Hematopoietic multipotent progenitor cell (in vitro differentiated cells): ENCODE measurements around the gene VAV1. TPM values are rescaled to one million over a fixed set of nuclear protein-coding genes. Genes with fewer than 3 reads are reported as not detected.
"Not testable (repeated sequence)": the region's sequence is repeated elsewhere in the genome, so short reads cannot be mapped to it uniquely, and the experiment has no call there.

Source experiments
- DNase-seq, 3 donors: peaks; one replicate each; pipeline ENCODE4 v3.0.0-alpha.2; 2011 to 2015; ENCODE audit warnings: low read depth in 2 of 3, low spot score in 2 of 3
- total RNA-seq: library from RNA; depleted of rRNA; stranded (reverse); fragments of >200 nt; gene quantifications from one replicate; pipeline ENCODE4 v1.2.3, GENCODE V29; 2012

Gene VAV1
- total RNA-seq, 1 donor, result 77.0 TPM

- peak in 2 of 3 donors; percentile 37 to 54 for DNase-seq
These were observed 39.4 kb downstream of the VAV1 start for GRCh38 chr19:6811906-6812305.

DNA sequence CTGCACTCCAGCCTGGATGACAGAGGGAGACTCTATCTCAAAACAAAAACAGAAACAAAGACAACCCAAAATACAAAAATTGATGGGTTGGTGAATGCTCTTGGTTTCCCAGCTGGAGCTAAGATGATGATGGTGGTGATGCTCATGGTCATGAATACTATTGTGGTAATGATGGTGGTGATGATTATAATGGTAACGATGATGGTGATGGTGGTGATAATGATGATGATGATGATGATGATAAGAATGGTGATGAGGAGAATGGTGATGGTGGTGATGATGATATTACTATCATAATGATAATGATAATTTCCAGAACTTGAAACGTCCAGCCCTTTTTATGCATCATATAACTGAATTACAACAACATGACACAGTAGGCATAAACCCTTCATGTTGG is 40.1 kb downstream of the VAV1 start:
- DNase-seq, result no peak

DNA sequence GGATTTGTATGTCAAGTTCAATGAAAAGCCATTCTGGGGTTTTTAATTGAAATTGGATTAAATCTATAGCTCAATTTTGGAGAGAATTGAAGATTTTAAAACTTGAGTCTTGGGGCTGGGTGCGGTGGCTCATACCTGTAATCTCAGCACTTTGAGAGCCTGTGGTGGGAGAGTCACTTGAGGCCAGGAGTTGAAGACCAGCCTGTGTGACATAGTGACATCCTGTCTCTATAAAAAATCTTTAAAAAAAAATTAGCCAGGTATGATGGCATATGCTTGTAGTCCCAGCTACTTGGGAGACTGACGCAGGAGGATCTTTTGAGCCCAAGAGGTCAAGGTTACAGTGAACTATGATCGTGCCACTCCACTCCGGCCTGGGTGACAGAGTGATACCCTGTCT is 41.2 kb downstream of the VAV1 start:
- DNase-seq, result no peak

DNA sequence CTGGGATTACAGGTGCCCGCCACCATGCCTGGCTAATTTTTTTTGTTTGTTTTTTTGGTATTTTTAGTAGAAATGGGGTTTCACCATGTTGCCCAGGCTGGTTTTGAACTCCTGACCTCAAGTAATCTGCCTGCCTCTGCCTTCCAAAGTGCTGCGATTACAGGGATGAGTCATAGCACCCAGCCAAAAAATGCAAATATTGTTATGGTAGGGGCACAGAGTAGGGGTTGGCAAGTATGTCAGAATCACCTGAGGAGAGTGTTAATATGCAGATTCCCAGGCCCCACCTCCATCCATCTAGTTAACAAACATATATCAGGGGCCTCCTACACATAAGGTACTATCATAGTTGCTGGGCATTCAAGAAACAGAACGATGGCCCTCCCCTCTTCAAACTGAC is 44.7 kb downstream of the VAV1 start:
- no peak for DNase-seq

- DNase-seq, result no peak
These were observed 45.7 kb downstream of the VAV1 start for GRCh38 chr19:6818246-6818645.

- DNase-seq, result no peak
These were observed 46.8 kb downstream of the VAV1 start for GRCh38 chr19:6819323-6819722.

DNA sequence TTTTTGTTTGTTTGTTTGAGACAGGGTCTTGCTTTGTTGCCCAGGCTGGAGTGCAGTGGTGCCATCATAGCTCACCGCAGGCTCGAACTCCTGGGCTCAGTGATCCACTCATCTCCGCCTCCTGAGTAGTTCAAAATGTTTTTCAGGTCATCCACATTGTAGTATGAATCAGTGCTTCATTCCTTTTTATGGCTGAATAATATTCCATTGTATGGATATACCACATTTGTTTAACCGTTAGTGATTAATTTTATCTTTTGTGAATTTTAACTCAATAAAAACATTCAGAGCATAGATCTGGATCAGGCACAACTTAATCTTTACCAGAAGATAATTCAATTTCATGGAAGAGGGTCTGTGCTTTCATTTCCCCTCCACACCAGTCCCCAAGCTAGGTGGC is 47.7 kb downstream of the VAV1 start:
- no peak for DNase-seq

- DNase-seq, result no peak
These were observed 49.3 kb downstream of the VAV1 start for GRCh38 chr19:6821639-6822310.

- DNase-seq, result no peak
These were observed 49.8 kb downstream of the VAV1 start for GRCh38 chr19:6822311-6822670.

DNA sequence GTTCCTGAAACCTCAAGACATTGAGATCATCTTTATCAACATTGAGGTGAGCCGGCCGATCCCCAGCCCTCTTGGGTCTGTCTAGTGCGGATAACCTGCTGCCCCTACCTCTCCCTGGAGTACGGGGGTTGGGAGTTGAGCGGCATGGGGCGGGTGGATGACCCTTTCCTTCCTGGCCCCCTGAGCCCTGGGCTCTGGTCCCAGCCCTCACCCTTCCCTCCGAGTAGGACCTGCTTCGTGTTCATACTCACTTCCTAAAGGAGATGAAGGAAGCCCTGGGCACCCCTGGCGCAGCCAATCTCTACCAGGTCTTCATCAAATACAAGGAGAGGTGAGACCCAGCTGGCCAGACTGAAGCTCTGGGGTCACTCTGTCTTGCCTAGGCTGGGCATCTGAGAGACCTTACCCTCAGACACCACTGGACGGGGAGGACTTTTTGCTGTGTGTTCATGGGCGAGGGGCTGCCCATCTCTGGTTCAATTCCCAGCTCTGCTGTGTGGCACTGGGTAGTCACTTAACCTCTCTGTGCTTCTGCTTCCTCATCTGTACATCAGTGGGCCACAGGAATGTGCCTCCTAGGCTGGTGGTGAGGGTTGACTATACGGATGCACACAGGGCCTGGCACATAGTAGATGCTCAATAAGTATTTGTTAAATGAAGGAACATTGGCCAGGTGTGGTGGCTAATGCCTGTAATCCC is 52.7 kb downstream of the VAV1 start:
- DNase-seq, result no peak

DNA sequence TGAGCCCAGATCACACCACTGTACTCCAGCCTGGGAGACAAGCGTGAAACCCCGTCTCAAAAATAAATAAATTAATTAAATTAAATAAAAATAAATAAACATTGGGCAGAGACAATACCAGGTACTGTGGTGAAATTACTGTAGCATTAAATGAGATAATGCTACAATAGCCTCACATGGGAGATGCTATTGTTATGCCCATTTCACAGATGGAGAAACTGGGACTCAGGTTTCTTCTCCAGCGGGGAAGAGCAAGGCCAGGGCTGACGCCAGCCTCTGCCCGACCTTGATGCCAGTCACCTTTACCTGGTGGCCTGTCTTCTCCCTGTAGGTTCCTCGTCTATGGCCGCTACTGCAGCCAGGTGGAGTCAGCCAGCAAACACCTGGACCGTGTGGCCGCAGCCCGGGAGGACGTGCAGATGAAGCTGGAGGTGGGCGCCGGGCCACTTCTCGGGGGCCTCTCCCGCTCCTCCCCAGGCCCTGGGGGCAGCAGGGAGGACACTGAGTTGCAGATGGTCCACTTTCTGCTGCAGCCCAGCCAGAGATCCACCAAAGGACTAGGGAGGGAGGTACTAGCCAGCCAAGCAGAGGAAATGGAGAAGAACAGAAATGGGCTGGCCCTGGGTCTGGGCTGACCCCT is 53.9 kb downstream of the VAV1 start:
- no peak for DNase-seq

DNA sequence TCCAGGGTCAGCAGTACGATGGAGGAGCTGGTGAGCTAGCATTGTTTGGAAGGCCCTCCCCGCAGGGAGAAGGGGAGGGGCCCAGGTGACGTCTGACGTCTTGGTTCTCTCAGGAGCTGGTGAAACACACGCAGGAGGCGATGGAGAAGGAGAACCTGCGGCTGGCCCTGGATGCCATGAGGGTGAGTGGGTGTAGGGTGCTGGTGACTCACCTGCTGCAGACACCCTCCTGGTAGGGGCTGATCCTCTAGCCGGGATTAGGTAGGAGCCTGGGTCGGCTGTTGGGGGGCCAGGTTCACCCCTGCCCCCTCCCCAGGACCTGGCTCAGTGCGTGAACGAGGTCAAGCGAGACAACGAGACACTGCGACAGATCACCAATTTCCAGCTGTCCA is 55.8 kb downstream of the VAV1 start:
- no peak for DNase-seq

DNA sequence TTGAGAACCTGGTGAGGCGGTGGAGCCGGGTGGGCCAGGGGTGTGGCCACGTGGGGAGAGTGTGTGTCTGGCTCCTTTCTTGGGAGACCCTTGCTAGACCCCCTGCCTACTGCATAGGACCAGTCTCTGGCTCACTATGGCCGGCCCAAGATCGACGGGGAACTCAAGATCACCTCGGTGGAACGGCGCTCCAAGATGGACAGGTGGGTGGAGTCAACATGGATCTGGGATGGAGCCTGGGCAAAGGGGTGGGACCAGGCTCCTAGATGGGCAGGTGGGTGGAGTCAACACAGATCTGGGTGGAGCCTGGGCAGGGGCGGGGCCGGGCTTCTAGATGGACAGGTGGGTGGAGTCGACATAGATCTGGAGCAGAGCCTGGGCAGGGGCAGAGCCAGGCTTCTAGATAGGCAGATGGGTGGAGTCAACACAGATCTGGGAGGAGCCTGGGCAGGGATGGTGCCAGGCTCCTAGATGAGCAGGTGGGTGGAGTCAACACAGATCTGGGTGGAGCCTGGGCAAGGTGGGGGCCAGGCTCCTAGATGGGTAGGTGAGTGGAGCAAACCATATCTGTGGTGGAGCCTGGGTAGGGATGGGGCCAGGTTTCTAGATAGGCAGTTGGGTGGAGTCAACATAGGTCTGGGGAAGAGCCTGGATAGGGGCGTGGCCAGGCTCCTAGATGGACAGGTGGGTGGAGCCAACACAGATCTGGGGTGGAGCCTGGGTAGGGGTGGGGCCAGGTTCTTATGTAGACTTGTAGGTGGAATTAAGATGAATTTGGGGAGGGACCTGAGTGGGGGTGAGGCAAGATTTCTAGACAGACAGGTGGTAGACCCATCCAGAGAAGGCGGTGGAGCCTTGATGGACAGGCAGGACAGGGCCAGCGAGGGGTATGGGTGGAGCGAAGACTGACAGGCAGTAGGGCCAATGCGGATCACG is 56.5 kb downstream of the VAV1 start:
- DNase-seq, result peak in 2 of 3 donors; percentile 68

- DNase-seq, result not testable (repeated sequence)
These were observed 57.3 kb downstream of the VAV1 start for GRCh38 chr19:6829829-6830228.

DNA sequence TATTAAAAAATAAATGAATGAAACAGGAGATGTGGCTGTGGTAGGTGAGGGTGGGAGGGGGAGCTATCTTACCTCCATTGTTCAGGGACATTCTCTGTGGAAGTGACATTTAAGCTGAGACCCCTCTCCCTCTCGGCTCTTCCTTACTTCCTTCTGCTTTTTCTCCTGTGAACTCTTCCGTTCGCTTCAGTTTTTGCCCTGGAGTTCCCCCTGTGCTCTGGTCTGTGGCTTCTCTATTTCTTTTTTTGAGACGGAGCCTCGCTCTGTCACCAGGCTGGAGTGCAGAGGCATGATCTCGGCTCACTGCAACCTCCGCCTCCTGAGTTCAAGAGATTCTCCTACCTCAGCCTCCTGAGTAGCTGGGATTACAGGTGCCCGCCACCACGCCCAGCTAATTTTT is 58.6 kb downstream of the VAV1 start:
- DNase-seq, result peak in 2 of 3 donors; percentile 69 to 79

DNA sequence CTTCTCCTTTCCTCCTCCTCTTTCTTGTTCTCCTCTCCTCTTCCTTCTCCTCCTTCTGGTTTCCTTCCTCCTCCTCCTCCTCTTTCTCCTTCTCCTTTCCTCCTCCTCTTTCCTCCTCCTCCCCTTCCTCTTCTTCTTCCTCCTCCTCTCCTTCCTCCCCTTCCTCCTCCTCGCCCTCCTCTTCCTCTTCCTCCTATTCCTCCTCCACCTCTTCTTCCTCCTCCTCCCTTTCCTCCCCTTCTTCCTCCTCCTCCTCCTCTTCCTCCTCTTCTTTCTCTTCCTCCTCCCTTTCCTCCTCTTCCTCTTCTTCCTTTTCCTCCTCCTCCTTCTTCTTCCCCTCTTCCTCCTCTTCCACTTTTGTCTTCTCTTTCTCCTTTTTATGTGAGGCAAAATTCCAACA is 59.9 kb downstream of the VAV1 start:
- no peak for DNase-seq

- DNase-seq, result no peak
These were observed 60.8 kb downstream of the VAV1 start for GRCh38 chr19:6833166-6833790.

DNA sequence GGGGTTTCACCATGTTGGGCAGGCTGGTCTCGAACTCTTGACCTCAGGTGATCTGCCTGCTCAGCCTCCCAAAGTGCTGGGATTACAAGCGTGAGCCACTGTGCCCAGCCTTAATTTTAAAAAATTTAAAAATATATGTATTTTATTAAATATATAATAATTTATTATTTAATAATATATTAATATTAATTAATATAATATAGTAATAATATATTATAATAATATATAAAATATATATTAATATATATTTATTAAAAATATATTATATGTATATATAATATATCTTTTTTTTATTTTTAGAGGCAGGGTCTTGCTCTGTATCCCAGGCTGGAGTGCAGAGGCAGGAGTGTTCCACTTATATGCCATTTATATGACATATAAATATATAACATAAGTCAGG is 61.9 kb downstream of the VAV1 start:
- no peak for DNase-seq

GRCh38 chr19:6835501-6835900 is 63.0 kb downstream of the VAV1 start:
- no peak for DNase-seq

DNA sequence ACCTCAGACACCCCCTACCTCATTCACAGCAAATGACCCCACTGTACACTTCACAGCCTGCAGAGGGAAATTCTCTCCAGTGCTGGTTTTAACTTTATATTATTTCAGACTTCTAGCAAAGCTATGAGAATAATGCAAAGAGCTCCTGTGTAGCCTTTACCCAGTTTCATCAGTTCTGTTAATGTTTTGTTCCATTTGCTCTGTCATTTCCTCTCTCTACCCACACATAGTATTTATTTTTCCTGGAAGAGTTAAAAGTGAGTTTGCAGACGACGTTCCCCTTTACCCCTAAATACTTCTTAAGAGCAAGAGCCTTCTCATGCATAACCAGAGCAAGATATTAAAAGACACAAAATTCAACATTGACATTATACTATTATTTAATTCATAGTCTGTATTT is 65.0 kb downstream of the VAV1 start:
- no peak for DNase-seq
